NB4 (cell line): Measurements from ENCODE around the gene JAK1.

Source experiments
- DNase-seq: peaks from one replicate; pipeline ENCODE4 v3.0.0; 2010; ENCODE audit warnings: low read depth
- H3K4me3 ChIP-seq: one replicate; pipeline ENCODE4 v1.5.1; 2011; ENCODE audit warnings: mild to moderate bottlenecking, low read depth, low read length, moderate library complexity
- MAX ChIP-seq: IDR thresholded peaks from 2 replicates; pipeline ENCODE4 v1.6.1; 2011; ENCODE audit warnings: low read depth, low read length
- MYC ChIP-seq: IDR thresholded peaks from 2 replicates; pipeline ENCODE4 v1.6.1; 2011; ENCODE audit warnings: low read depth, low read length
- POLR2A ChIP-seq: IDR thresholded peaks from 2 replicates; pipeline ENCODE4 v1.6.1; 2011; ENCODE audit warnings: mild to moderate bottlenecking; ENCODE audit not compliant: insufficient read length; ENCODE audit errors: extremely low read depth
- TF ChIP-seq, protein P1 (sequence below): IDR thresholded peaks from one replicate; pipeline ENCODE4 v1.5.1; 2012; ENCODE audit warnings: low read depth, low read length

Gene JAK1

GRCh38 chr1:64965366-64966157 lies 787 bp downstream of the JAK1 start:
- DNase-seq = peak; percentile 80
- TF ChIP-seq POLR2A (no peak), MAX (0 out of 2 replicates have a peak, but pooled peaks have one; percentile 8), MYC (peak; percentile 31; the same call in 1 of the 2 replicates)
- TF ChIP-seq, protein P1, sequence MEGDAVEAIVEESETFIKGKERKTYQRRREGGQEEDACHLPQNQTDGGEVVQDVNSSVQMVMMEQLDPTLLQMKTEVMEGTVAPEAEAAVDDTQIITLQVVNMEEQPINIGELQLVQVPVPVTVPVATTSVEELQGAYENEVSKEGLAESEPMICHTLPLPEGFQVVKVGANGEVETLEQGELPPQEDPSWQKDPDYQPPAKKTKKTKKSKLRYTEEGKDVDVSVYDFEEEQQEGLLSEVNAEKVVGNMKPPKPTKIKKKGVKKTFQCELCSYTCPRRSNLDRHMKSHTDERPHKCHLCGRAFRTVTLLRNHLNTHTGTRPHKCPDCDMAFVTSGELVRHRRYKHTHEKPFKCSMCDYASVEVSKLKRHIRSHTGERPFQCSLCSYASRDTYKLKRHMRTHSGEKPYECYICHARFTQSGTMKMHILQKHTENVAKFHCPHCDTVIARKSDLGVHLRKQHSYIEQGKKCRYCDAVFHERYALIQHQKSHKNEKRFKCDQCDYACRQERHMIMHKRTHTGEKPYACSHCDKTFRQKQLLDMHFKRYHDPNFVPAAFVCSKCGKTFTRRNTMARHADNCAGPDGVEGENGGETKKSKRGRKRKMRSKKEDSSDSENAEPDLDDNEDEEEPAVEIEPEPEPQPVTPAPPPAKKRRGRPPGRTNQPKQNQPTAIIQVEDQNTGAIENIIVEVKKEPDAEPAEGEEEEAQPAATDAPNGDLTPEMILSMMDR = no peak
- H3K4me3 ChIP-seq = peak overlapping the region; percentile 82

DNA sequence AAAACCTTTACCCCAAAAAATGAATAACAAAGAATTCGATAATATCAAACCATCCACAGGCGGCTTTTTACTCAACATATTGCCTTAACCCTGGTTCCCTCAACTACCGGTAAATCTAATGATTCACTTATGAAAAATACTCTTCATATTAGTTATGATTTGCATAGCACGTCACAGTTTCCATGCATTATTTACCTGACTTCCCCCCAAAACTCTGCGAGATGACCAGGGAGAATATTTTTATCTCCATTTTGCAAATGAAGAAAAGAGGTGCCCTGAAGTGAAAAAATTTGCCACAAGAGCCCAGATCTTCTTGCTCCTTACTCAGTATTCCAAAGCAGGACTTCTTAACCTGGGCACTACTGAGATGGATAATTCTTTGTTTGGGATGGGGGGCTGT lies 2.9 kb downstream of the JAK1 start:
- H3K4me3 ChIP-seq = no peak overlapping the region
- no peak for DNase-seq
- no peak for TF ChIP-seq POLR2A
- TF ChIP-seq, protein P1 = no peak
- no peak for TF ChIP-seq MAX
- TF ChIP-seq MYC = no peak

DNA sequence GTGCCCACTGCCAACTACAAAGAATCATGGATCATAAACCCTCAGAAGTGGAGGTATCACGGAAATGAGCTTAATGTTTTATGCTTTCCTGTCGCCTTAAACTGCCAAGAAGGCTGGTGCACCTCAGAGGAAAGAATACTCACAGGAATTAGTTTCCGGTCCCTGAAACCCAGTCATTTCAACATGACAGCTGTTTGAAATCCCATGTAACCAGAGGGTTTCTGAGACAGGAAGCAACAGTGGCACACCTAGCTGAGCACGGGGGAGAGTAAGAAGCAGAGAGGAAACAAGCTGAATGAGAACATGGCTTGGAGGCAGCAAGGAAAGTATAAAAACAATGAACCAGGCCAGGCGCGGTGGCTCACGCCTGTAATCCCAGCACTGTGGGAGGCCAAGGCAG lies 3.9 kb downstream of the JAK1 start:
- DNase-seq = no peak
- no peak overlapping the region for H3K4me3 ChIP-seq
- TF ChIP-seq MAX (no peak), POLR2A (no peak), MYC (no peak)
- TF ChIP-seq, protein P1 = no peak

GRCh38 chr1:64961923-64962322 lies 4.4 kb downstream of the JAK1 start:
- H3K4me3 ChIP-seq = no peak overlapping the region
- TF ChIP-seq MAX = no peak
- no peak for TF ChIP-seq POLR2A
- TF ChIP-seq, protein P1 = no peak
- TF ChIP-seq MYC = no peak
- no peak for DNase-seq

DNA sequence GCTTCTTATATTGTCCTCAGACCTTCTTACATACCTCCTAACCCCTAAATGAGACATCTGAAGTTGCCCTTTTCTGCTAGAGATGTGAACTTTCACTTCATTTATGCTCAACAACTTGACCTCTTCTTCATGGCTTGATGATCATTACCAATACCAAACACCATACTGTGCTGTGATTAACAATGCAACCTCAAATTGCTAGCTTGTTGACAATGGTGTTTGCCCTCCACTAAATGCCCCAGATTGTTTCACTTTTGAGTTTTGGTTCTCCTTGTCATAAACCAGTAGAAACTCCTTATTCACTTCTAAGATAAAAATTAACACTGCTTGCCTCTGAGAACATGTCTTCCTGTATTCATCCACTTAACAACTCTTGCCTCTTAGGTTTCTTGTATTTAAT lies 5.6 kb downstream of the JAK1 start:
- no peak for DNase-seq
- no peak overlapping the region for H3K4me3 ChIP-seq
- TF ChIP-seq, protein P1 = no peak
- TF ChIP-seq MAX (no peak), MYC (no peak), POLR2A (no peak)

DNA sequence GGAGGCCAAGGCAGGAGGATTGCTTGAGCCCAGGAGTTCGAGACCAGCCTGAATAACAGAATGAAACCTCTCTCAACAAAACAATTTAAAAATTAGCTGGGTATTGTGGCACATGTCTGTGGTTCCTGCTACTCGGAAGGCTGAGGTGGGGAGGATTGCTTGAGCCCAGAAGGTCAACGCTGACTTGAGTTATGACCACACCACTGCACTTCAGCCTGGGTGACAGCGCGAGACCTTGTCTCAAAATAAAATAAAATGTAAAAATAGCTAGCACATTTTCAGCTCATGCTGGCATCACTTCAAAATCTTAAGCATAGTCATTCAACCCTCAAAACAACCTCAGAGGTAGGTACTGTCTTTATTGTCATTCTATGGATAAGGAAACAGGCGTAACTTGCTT lies 6.4 kb downstream of the JAK1 start:
- DNase-seq = no peak
- no peak for TF ChIP-seq MYC
- TF ChIP-seq POLR2A = no peak
- no peak for TF ChIP-seq MAX
- TF ChIP-seq, protein P1 = no peak
- no peak overlapping the region for H3K4me3 ChIP-seq
